H1 (cell line): Measurements from ENCODE around the gene DISP1. TPM values are rescaled to one million over a fixed set of nuclear protein-coding genes. Genes with fewer than 3 reads are reported as not detected.

Experiments
- CTCF ChIA-PET: fragments of 300-600 bp; sonication (Branson Sonifier 250); formaldehyde crosslinking; loops from one replicate; lab custom pipeline; 2021; ENCODE audit not compliant: partially characterized antibody; lab: Charles Lee
- POLR2A ChIA-PET: fragments of 300-600 bp; sonication (Branson Sonifier 250); formaldehyde crosslinking; loops from one replicate; lab custom pipeline; 2021; ENCODE audit warnings: inconsistent platforms; ENCODE audit not compliant: partially characterized antibody; lab: Charles Lee
- DNase-seq, 2 experiments: peaks; one replicate each; pipeline versions ENCODE4 v3.0.0 to v3.0.0-alpha.2; 2010 to 2022; ENCODE audit warnings: low spot score in 2 of 2, low read depth in 1 of 2, mixed read lengths in 1 of 2
- FAIRE-seq: peaks from 2 replicates; lab custom pipeline; 2011; peaks lifted over from hg19 to GRCh38; lab: Jason Lieb, UNC
- H2AFZ ChIP-seq: 2 replicates; pipeline ENCODE4 v1.8.1; 2012; ENCODE audit warnings: low read length, inconsistent platforms
- H2AK5ac ChIP-seq: 2 replicates; pipeline ENCODE4 v1.6.1; 2013; ENCODE audit warnings: low read depth, low read length
- H2BK120ac ChIP-seq: replicated peaks from 2 replicates; pipeline ENCODE3; 2013; ENCODE audit warnings: low read depth, low read length, inconsistent platforms
- H2BK12ac ChIP-seq: 2 replicates; pipeline ENCODE4 v1.6.1; 2013; ENCODE audit warnings: low read depth, low read length
- H2BK15ac ChIP-seq: 2 replicates; pipeline ENCODE4 v1.6.1; 2013; ENCODE audit warnings: low read length
- H2BK20ac ChIP-seq: 2 replicates; pipeline ENCODE4 v1.6.1; 2013; ENCODE audit warnings: low read length
- H2BK5ac ChIP-seq: 2 replicates; pipeline ENCODE4 v1.6.1; 2013; ENCODE audit warnings: low read depth, low read length
- H3K14ac ChIP-seq: 2 replicates; pipeline ENCODE4 v1.6.1; 2013; ENCODE audit warnings: inconsistent platforms; ENCODE audit not compliant: insufficient read length
- H3K18ac ChIP-seq: 2 replicates; pipeline ENCODE4 v1.6.1; 2013; ENCODE audit warnings: low read length; ENCODE audit errors: extremely low read depth
- H3K23ac ChIP-seq: 2 replicates; pipeline ENCODE4 v1.6.1; 2013; ENCODE audit warnings: inconsistent platforms; ENCODE audit not compliant: insufficient read length
- H3K23me2 ChIP-seq: 2 replicates; pipeline ENCODE4 v1.6.1; 2013; ENCODE audit warnings: low read depth, low read length
- H3K27ac ChIP-seq: 2 replicates; pipeline ENCODE4 v1.6.1; 2011; ENCODE audit warnings: low read depth, low read length, inconsistent platforms
- H3K27me3 ChIP-seq, 4 experiments: replicated peaks in 1 of 4; 1 replicate in 1 of 4; 2 replicates in 3 of 4; pipeline versions ENCODE4 v1.6.1 to v1.8.1; 2011 to 2013; ENCODE audit warnings: low read length in 3 of 4, mild to moderate bottlenecking in 3 of 4, inconsistent platforms in 2 of 4, mixed read lengths in 2 of 4, moderate library complexity in 1 of 4; ENCODE audit not compliant: control insufficient read depth in 3 of 4, insufficient read depth in 3 of 4; ENCODE audit errors: extremely low read depth in 1 of 4
- H3K36me3 ChIP-seq, 4 experiments: 2 replicates each; pipeline versions ENCODE4 v1.6.1 to v1.8.1; 2011 to 2013; ENCODE audit warnings: mild to moderate bottlenecking in 4 of 4, low read length in 3 of 4, moderate library complexity in 2 of 4, control low read depth in 1 of 4, inconsistent platforms in 1 of 4; ENCODE audit not compliant: insufficient read depth in 4 of 4, control insufficient read depth in 2 of 4
- H3K4ac ChIP-seq: replicated peaks from 2 replicates; pipeline ENCODE3; 2013; ENCODE audit warnings: low read length, low read depth, mixed read lengths, inconsistent platforms; ENCODE audit not compliant: insufficient read length
- H3K4me1 ChIP-seq, 4 experiments: replicated peaks in 1 of 4; 1 replicate in 1 of 4; 2 replicates in 3 of 4; pipeline versions ENCODE4 v1.6.1 to v1.8.1; 2011 to 2013; ENCODE audit warnings: low read length in 3 of 4, inconsistent platforms in 2 of 4, mixed read lengths in 1 of 4; ENCODE audit not compliant: insufficient read depth in 4 of 4, control insufficient read depth in 3 of 4
- H3K4me2 ChIP-seq, 2 experiments: 2 replicates each; pipeline versions ENCODE4 v1.6.1 to v1.8.1; 2011 to 2013; ENCODE audit warnings: low read depth in 2 of 2, low read length in 2 of 2, control low read depth in 1 of 2, inconsistent platforms in 1 of 2, mild to moderate bottlenecking in 1 of 2; ENCODE audit not compliant: insufficient read depth in 1 of 2
- H3K4me3 ChIP-seq, 4 experiments: fragments of 200-600, 300-600 bp in 1 of 4; sonication (generic), shearing (Covaris generic), sonication (Bioruptor Twin) in 1 of 4; 2 replicates each; pipeline versions ENCODE4 v1.5.1 to v1.8.1; 2011 to 2016; ENCODE audit warnings: low read length in 4 of 4, low read depth in 3 of 4, control low read depth in 2 of 4, inconsistent platforms in 2 of 4, mild to moderate bottlenecking in 2 of 4, mixed read lengths in 1 of 4, moderate library complexity in 1 of 4; ENCODE audit not compliant: insufficient read depth in 2 of 4; ENCODE audit errors: extremely low read depth in 1 of 4
- H3K56ac ChIP-seq: replicated peaks from 2 replicates; pipeline ENCODE3; 2013; ENCODE audit warnings: low read depth, mild to moderate bottlenecking, mixed read lengths, low read length, inconsistent platforms; ENCODE audit not compliant: insufficient read length
- H3K79me1 ChIP-seq: 2 replicates; pipeline ENCODE4 v1.6.1; 2013; ENCODE audit warnings: low read depth, low read length, control low read depth
- H3K79me2 ChIP-seq, 2 experiments: 2 replicates each; pipeline versions ENCODE4 v1.6.1 to v1.8.1; 2012 to 2013; ENCODE audit warnings: low read length in 2 of 2, mild to moderate bottlenecking in 2 of 2, inconsistent platforms in 1 of 2; ENCODE audit not compliant: insufficient read depth in 2 of 2, control insufficient read depth in 1 of 2
- H3K9ac ChIP-seq, 4 experiments: replicated peaks in 1 of 4; 1 replicate in 1 of 4; 2 replicates in 3 of 4; pipeline versions ENCODE4 v1.6.1 to v1.8.1; 2011 to 2013; ENCODE audit warnings: low read depth in 3 of 4, low read length in 3 of 4, control low read depth in 2 of 4, mild to moderate bottlenecking in 2 of 4, moderate library complexity in 2 of 4, inconsistent platforms in 1 of 4; ENCODE audit errors: extremely low read depth in 1 of 4
- H3K9me3 ChIP-seq, 2 experiments: 2 replicates each; pipeline versions ENCODE4 v1.6.1 to v1.8.1; 2012 to 2013; ENCODE audit warnings: mild to moderate bottlenecking in 2 of 2, moderate library complexity in 2 of 2, control low read depth in 1 of 2, inconsistent platforms in 1 of 2, low read depth in 1 of 2, low read length in 1 of 2, mixed read lengths in 1 of 2; ENCODE audit not compliant: insufficient read depth in 2 of 2
- H4K20me1 ChIP-seq, 2 experiments: replicated peaks in 1 of 2; 2 replicates each; pipeline versions ENCODE3 to v1.8.1; 2011 to 2013; ENCODE audit warnings: inconsistent platforms in 2 of 2, low read length in 2 of 2, mild to moderate bottlenecking in 1 of 2; ENCODE audit not compliant: insufficient read depth in 2 of 2, control insufficient read depth in 1 of 2
- H4K5ac ChIP-seq: 2 replicates; pipeline ENCODE4 v1.6.1; 2013; ENCODE audit warnings: low read length, low read depth, mixed read lengths, inconsistent platforms; ENCODE audit not compliant: insufficient read length
- H4K8ac ChIP-seq: 2 replicates; pipeline ENCODE4 v1.8.0; 2013; ENCODE audit warnings: mild to moderate bottlenecking, moderate library complexity, low read length, inconsistent platforms; ENCODE audit not compliant: insufficient read depth; ENCODE audit errors: extremely low read depth
- H4K91ac ChIP-seq: replicated peaks from 2 replicates; pipeline ENCODE3; 2013; ENCODE audit warnings: low read length, mixed read lengths, inconsistent platforms; ENCODE audit not compliant: insufficient read length
- CBX5 ChIP-seq: fragments of 300-800, 300-1000 bp; sonication (generic); IDR thresholded peaks from 2 replicates; pipeline ENCODE4 v1.7.1; 2016; ENCODE audit warnings: antibody characterized with exemption, low read length, low read depth
- CHD1 ChIP-seq: IDR thresholded peaks from 2 replicates; pipeline ENCODE4 v1.6.1; 2012; ENCODE audit warnings: low read depth, low read length, improper control_type of control experiment
- TEAD4 ChIP-seq: IDR thresholded peaks from 2 replicates; pipeline ENCODE4 v1.6.1; 2012; ENCODE audit warnings: low read depth, low read length, inconsistent platforms, mixed read lengths
- WGBS, 2 experiments: shearing (Covaris generic) in 1 of 2; methylation state at CpG; one replicate each; pipeline versions ENCODE4 v1.1.6 to v1.1.7; 2013 to 2015; ENCODE audit warnings: low lambda C conversion rate in 2 of 2, mixed read lengths in 2 of 2, inconsistent platforms in 1 of 2, low coverage in 1 of 2, missing lambda C conversion rate in 1 of 2; ENCODE audit not compliant: insufficient replicate concordance in 2 of 2, insufficient coverage in 1 of 2, insufficient read length in 1 of 2; ENCODE audit errors: extremely low coverage in 1 of 2, missing lambda C conversion rate in 1 of 2; 5-methylcytosine and 5-hydroxymethylcytosine counted together
- polyA plus RNA-seq, 7 experiments: library from polyadenylated mRNA; depleted of rRNA in 3 of 7; stranded (reverse) in 5 of 7; unstranded in 2 of 7; fragments of >200 nt in 5 of 7; fragments of 200-250 nt in 2 of 7; gene quantifications; 1 replicate in 5 of 7; 2 replicates in 1 of 7; 4 replicates in 1 of 7; pipeline versions ENCODE4 v1.2.1 to v1.2.3, GENCODE V29; 2011 to 2013; ENCODE audit warnings: missing spikeins in 2 of 7, mixed read lengths in 2 of 7
- total RNA-seq: library from RNA; stranded (reverse); fragmentation: NEBNext Ultra II Directional; extraction: Animal tissue kit (Norgen Biotek cat#: 25700); gene quantifications from 2 replicates; pipeline ENCODE4 v1.2.1, GENCODE V29; 2021

DISP1 gene
- total and polyA plus RNA-seq, 2 of the 8 experiments (the other 6 are each of a cell fraction or from before 2014, with no cell fraction given): 4.1 to 6.1 TPM

- H3K79me2 ChIP-seq: no peaks in the 10 kb centered on the region
- H3K18ac ChIP-seq: no peak overlapping the region
- H3K9me3 ChIP-seq: no peaks in the 10 kb centered on the region
- no peak overlapping the region for H3K4me2 ChIP-seq
- FAIRE-seq (no peak), DNase-seq (no peak)
- no peak overlapping the region for H3K27ac ChIP-seq
- H3K23me2 ChIP-seq: no peaks in the 10 kb centered on the region
- no peak overlapping the region for H2BK120ac ChIP-seq
- H2BK5ac ChIP-seq: no peak overlapping the region
- no peak overlapping the region for H2BK12ac ChIP-seq
- no peak overlapping the region for H4K8ac ChIP-seq
- CTCF ChIA-PET: interaction anchor here (0.7 to 4.6 kb wide), 5 partner anchors 8 to 346 kb away, joined by 3 to 22 read pairs (median 3); no protein-coding TSS in a partner anchor
- H3K14ac ChIP-seq: no peak overlapping the region
- 87% methylated on average over 4 of the region's 4 CpGs; no CpG with 5 or more reads in 1 of the 2 experiments for WGBS, 2 experiments
- POLR2A ChIA-PET: no interaction called here
- no peak overlapping the region for H2AFZ ChIP-seq
- H3K4ac ChIP-seq: no peak overlapping the region
- no peak overlapping the region for H4K5ac ChIP-seq
- no peak overlapping the region for H3K9ac ChIP-seq
- H2AK5ac ChIP-seq: no peak overlapping the region
- no peak overlapping the region for H3K56ac ChIP-seq
- no peaks in the 10 kb centered on the region for H3K79me1 ChIP-seq
- no peak overlapping the region for H2BK20ac ChIP-seq
- H3K4me1 ChIP-seq: no peaks in the 10 kb centered on the region
- H3K27me3 ChIP-seq: peaks cover 0 to 1% (median 0%) of the 10 kb centered on the region in 4 experiments; a peak in 1 of 7 replicates
- no peak overlapping the region for H3K4me3 ChIP-seq
- no peak overlapping the region for H4K91ac ChIP-seq
- H3K23ac ChIP-seq: no peak overlapping the region
- no peaks in the 10 kb centered on the region for H3K36me3 ChIP-seq
- H2BK15ac ChIP-seq: no peak overlapping the region
- H4K20me1 ChIP-seq: no peaks in the 10 kb centered on the region
- no peak for TF ChIP-seq CHD1
- TF ChIP-seq CBX5: no peak
- no peak for TF ChIP-seq TEAD4
Observed at GRCh38 chr1:222787729-222788128, 27.1 kb upstream of the DISP1 start.
